Fibroblast of lung (primary cell): ENCODE results near the gene VTI1A. TPM values are rescaled to one million over a fixed set of nuclear protein-coding genes. Genes with fewer than 3 reads are reported as not detected.
A peak's percentile ranks its signal among the peaks of the same experiment; 100 is the strongest.

Experiments
- DNase-seq, 2 donors: peaks; one replicate each; pipeline versions ENCODE4 v3.0.0 to v3.0.0-alpha.2; 2010; ENCODE audit warnings: low read depth in 2 of 2
- H2AFZ ChIP-seq: 2 replicates; pipeline ENCODE4 v1.5.1; 2012; ENCODE audit warnings: low read length, control low read depth, inconsistent platforms
- H3K27ac ChIP-seq: 2 replicates; pipeline ENCODE4 v1.5.1; 2011; ENCODE audit warnings: low read length, control low read depth; ENCODE audit not compliant: insufficient read depth
- H3K27me3 ChIP-seq: 2 replicates; pipeline ENCODE4 v1.5.1; 2011; ENCODE audit warnings: mild to moderate bottlenecking, low read length; ENCODE audit not compliant: control insufficient read depth, insufficient read depth
- H3K36me3 ChIP-seq: 2 replicates; pipeline ENCODE4 v1.5.1; 2011; ENCODE audit warnings: low read length; ENCODE audit not compliant: control insufficient read depth, insufficient read depth
- H3K4me1 ChIP-seq: 2 replicates; pipeline ENCODE4 v1.5.1; 2011; ENCODE audit warnings: low read length; ENCODE audit not compliant: control insufficient read depth, insufficient read depth; ENCODE audit errors: extremely low read depth
- H3K4me2 ChIP-seq: 2 replicates; pipeline ENCODE4 v1.5.1; 2011; ENCODE audit warnings: low read length, control low read depth; ENCODE audit not compliant: insufficient read depth; ENCODE audit errors: extremely low read depth
- H3K4me3 ChIP-seq, 4 experiments: fragments of 200-600 bp in 1 of 4; sonication (generic) in 1 of 4; replicated peaks in 1 of 4; 2 replicates each; pipeline ENCODE4 v1.5.1; 2011 to 2016; ENCODE audit warnings: low read length in 4 of 4, low read depth in 3 of 4, mild to moderate bottlenecking in 3 of 4, control low read depth in 2 of 4, inconsistent platforms in 1 of 4, mixed read lengths in 1 of 4; ENCODE audit not compliant: insufficient read depth in 1 of 4; ENCODE audit errors: control extremely low read depth in 1 of 4
- H3K79me2 ChIP-seq: 2 replicates; pipeline ENCODE4 v1.5.1; 2012; ENCODE audit warnings: mild to moderate bottlenecking, low read length, inconsistent platforms; ENCODE audit not compliant: control insufficient read depth, insufficient read depth
- H3K9ac ChIP-seq: 2 replicates; pipeline ENCODE4 v1.5.1; 2011; ENCODE audit warnings: mild to moderate bottlenecking, low read length, control low read depth; ENCODE audit not compliant: insufficient read depth
- H3K9me3 ChIP-seq: 2 replicates; pipeline ENCODE4 v1.5.1; 2012; ENCODE audit warnings: low read depth, low read length; ENCODE audit not compliant: control insufficient read depth, insufficient read depth
- H4K20me1 ChIP-seq: 2 replicates; pipeline ENCODE4 v1.5.1; 2011; ENCODE audit warnings: low read length; ENCODE audit not compliant: control insufficient read depth, insufficient read depth; ENCODE audit errors: extremely low read depth
- EZH2 ChIP-seq: IDR thresholded peaks from 2 replicates; pipeline ENCODE4 v1.5.1; 2012; ENCODE audit warnings: low read length, control low read depth, mild to moderate bottlenecking; ENCODE audit errors: missing control alignments
- polyA plus RNA-seq, 2 donors: library from polyadenylated mRNA; depleted of rRNA in 1 of 2; stranded (reverse) in 1 of 2; unstranded in 1 of 2; fragments of >200 nt; gene quantifications; 2 replicates each; pipeline ENCODE4 v1.2.1, GENCODE V29; 2011 to 2012; ENCODE audit warnings: missing spikeins in 1 of 2
- total RNA-seq: library from RNA; depleted of rRNA; stranded (reverse); fragments of >200 nt; gene quantifications from 2 replicates; pipeline ENCODE4 v1.2.1, GENCODE V29; 2014
- TF ChIP-seq, protein P1 (sequence below), 2 donors: IDR thresholded peaks in 1 of 2; conservative IDR thresholded peaks in 1 of 2; 1 replicate in 1 of 2; 2 replicates in 1 of 2; pipeline ENCODE4 v1.5.1; 2011 to 2012; ENCODE audit warnings: low read length in 2 of 2, control low read depth in 1 of 2, inconsistent platforms in 1 of 2, low read depth in 1 of 2, mild to moderate bottlenecking in 1 of 2

VTI1A gene
- total and polyA plus RNA-seq, 2 donors (not counting 1 experiment from before 2014, with no cell fraction given) = 19.1 to 30.9 TPM

DNA sequence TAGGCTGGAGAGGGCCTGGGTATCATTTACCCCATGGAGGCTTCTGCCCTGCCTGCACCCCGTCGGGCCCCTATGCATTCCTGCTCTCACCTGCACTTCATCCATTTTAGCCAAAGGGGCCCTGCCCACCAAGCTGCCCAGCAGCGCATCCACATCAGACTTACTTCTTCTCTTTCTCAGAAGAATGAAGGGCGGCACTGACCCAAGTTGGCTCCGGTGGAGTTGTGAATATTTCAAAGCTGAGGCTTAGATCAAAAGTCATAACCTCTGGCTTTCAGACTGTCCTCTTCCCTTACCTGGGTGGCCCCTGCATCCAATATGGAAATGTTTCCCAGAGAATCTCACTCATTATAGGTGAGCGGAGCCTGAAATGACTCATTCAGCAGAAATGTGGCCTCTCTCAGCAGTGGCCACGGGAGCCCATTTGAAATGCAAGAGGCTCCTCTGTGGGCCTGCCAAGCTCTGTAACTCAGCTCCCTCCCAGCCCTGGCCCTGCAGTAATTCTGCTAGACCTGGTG, 385.4 kb downstream of the VTI1A start:
- Histone ChIP-seq H3K27me3 (no peaks in the 10 kb centered on the region), H3K79me2 (no peaks in the 10 kb centered on the region), H3K9ac (no peak overlapping the region), H3K4me2 (no peak overlapping the region), H3K36me3 (no peaks in the 10 kb centered on the region), H3K9me3 (no peaks in the 10 kb centered on the region), H2AFZ (no peak overlapping the region), H3K4me1 (no peaks in the 10 kb centered on the region), H4K20me1 (no peaks in the 10 kb centered on the region), H3K4me3 (no peak overlapping the region), H3K27ac (no peak overlapping the region)
- TF ChIP-seq, protein P1, sequence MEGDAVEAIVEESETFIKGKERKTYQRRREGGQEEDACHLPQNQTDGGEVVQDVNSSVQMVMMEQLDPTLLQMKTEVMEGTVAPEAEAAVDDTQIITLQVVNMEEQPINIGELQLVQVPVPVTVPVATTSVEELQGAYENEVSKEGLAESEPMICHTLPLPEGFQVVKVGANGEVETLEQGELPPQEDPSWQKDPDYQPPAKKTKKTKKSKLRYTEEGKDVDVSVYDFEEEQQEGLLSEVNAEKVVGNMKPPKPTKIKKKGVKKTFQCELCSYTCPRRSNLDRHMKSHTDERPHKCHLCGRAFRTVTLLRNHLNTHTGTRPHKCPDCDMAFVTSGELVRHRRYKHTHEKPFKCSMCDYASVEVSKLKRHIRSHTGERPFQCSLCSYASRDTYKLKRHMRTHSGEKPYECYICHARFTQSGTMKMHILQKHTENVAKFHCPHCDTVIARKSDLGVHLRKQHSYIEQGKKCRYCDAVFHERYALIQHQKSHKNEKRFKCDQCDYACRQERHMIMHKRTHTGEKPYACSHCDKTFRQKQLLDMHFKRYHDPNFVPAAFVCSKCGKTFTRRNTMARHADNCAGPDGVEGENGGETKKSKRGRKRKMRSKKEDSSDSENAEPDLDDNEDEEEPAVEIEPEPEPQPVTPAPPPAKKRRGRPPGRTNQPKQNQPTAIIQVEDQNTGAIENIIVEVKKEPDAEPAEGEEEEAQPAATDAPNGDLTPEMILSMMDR (conservative IDR thresholded peaks at IDR 0.05 in 1 of 2, IDR thresholded peaks at IDR 0.05 in 1 of 2; ENCODE audit: low read depth in 1 of 2, low read length in 2 of 2) = no peak
- TF ChIP-seq EZH2 = no peak
- peak in 1 of 2 donors; percentile 49 for DNase-seq

GRCh38 chr10:112832959-112833358, 385.9 kb downstream of the VTI1A start:
- no peak overlapping the region for H3K4me3 ChIP-seq
- H2AFZ ChIP-seq = no peak overlapping the region
- no peak for DNase-seq
- no peaks in the 10 kb centered on the region for H3K36me3 ChIP-seq
- H3K4me1 ChIP-seq = no peaks in the 10 kb centered on the region
- no peak overlapping the region for H3K9ac ChIP-seq
- TF ChIP-seq, protein P1 (conservative IDR thresholded peaks at IDR 0.05 in 1 of 2, IDR thresholded peaks at IDR 0.05 in 1 of 2; ENCODE audit: low read depth in 1 of 2, low read length in 2 of 2) = no peak
- no peak for TF ChIP-seq EZH2
- H3K79me2 ChIP-seq = no peaks in the 10 kb centered on the region
- H3K27ac ChIP-seq = no peak overlapping the region
- no peaks in the 10 kb centered on the region for H3K27me3 ChIP-seq
- H4K20me1 ChIP-seq = no peaks in the 10 kb centered on the region
- no peaks in the 10 kb centered on the region for H3K9me3 ChIP-seq
- H3K4me2 ChIP-seq = no peak overlapping the region

- Histone ChIP-seq H3K4me2 (no peak overlapping the region), H3K4me3 (no peak overlapping the region), H3K36me3 (no peaks in the 10 kb centered on the region), H2AFZ (no peak overlapping the region), H3K27me3 (no peaks in the 10 kb centered on the region), H3K9ac (no peak overlapping the region), H3K4me1 (no peaks in the 10 kb centered on the region), H3K9me3 (no peaks in the 10 kb centered on the region), H3K27ac (no peak overlapping the region), H4K20me1 (no peaks in the 10 kb centered on the region), H3K79me2 (no peaks in the 10 kb centered on the region)
- no peak for DNase-seq
- no peak for TF ChIP-seq EZH2
- TF ChIP-seq, protein P1 (conservative IDR thresholded peaks at IDR 0.05 in 1 of 2, IDR thresholded peaks at IDR 0.05 in 1 of 2; ENCODE audit: low read depth in 1 of 2, low read length in 2 of 2) = no peak
These were observed 387.8 kb downstream of the VTI1A start for GRCh38 chr10:112834751-112835181.
